ENCODE measurements around the gene FOSB. TPM values are rescaled to one million over a fixed set of nuclear protein-coding genes. Genes with fewer than 3 reads are reported as not detected.

Gene FOSB
- total and polyA plus RNA-seq, 4 donors: 0.18 to 1.3 (median 0.40) TPM

DNA sequence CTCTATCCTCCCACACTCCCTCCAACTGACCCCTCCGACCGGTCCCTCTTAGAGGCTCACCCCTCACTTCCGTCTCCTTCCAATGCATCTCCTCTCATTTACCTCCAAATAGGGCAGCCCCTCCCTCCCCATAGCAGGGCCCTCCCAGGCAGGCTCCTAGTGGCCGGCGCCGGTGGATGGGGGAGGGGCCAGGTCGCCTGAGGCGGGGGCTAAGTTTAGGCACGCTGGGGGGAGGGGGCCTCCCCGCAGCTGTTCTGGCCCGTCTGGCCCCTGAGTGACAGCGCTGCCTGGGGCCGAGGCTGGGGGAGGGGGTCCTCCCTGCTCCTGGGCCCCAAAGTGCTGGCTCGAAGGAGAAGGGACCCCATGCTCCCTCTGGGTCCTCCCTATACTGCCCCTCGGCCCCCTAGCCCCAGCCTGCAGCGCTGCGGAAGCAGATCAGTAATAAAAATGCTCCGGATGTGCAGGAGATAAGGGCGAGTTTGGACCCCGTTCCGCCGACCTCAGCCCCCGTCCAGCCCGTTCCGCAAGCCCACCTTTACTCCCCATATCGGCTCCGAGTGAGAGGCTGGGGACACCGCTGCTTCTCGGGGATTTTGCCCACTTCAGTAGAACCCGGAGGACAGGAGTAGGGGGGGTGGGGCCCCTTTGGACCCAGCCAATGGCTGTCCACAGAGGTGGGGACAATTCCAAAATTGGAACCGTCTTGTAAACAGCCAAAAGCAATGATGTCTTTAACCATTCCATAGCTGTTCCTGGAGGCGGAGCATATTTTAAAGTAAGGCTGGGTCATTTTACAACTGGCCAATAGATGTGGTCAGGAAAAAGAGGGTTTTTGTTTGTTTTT lies 25.1 kb downstream of the FOSB start:
- TF ChIP-seq GABPA (IDR thresholded peaks at IDR 0.05 in 1 of 2, conservative IDR thresholded peaks at IDR 0.05 in 1 of 2) (no peak), REST (IDR thresholded peaks at IDR 0.05) (peak; percentile 34), HNF4A (conservative IDR thresholded peaks at IDR 0.05) (no peak), YY1 (IDR thresholded peaks at IDR 0.05) (no peak)
- no peak overlapping the region for H3K27ac ChIP-seq (ENCODE audit: low read depth in 1 of 2, low read length in 2 of 2)
- H3K9ac ChIP-seq (ENCODE audit: low read depth in 1 of 2, low read length in 2 of 2): peak overlapping the region in 1 of 2 donors; percentile 7

DNA sequence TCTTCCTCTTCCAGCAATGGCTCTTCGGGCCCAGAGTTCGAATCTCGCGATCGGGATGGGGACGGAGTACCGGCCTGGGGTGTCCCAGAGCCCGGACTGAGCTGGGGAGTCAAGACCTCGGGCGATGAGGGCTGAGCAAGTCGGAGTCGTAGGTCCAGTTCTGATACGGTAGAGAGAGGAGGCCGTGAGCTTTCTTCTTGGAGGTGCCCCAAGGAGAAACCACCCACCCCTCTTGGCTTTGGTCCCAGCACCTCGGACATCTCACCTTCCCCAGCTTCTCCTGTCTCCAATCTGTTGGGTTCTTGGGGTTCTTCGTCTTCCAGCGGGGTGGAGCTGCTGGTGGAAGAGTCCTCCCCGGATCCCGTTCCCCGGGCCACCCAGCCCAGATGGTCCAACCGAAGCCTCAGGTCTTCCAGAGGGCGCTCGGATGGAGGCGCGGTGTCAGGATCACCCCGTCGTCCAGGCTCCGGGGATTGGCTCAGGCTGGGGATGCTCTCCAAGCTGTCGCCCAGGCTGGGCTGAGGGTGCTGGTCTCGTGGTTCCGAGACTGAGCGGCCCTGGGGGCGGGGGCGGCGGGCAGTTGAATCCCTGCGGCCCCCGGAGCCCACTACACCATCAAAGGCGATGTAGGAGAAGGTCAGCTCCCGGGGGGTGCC lies 26.6 kb downstream of the FOSB start:
- no peak overlapping the region for H3K4me3 ChIP-seq (ENCODE audit: low read depth in 1 of 3, low read length in 3 of 3)
- DNase-seq (ENCODE audit: low spot score): no peak
- H3K9me3 ChIP-seq (ENCODE audit: control insufficient read depth in 4 of 4, low read length in 3 of 4): no peaks in the 10 kb centered on the region
- H3K36me3 ChIP-seq (ENCODE audit: control insufficient read depth in 4 of 4, insufficient read depth in 3 of 4, low read depth in 1 of 4, low read length in 3 of 4): no peaks in the 10 kb centered on the region
- H3K27me3 ChIP-seq (ENCODE audit: control insufficient read depth in 4 of 4, insufficient read depth in 4 of 4, low read length in 3 of 4): peaks cover 0 to 6% (median 2%) of the 10 kb centered on the region in 4 donors
- peaks cover 18 to 27% (median 25%) of the 10 kb centered on the region in 4 donors for H3K4me1 ChIP-seq (ENCODE audit: control insufficient read depth in 4 of 4, insufficient read depth in 4 of 4, low read length in 3 of 4)
- WGBS: 92% methylated on average over 39 of the region's 39 CpGs
- no peak overlapping the region for H3K9ac ChIP-seq (ENCODE audit: low read depth in 1 of 2, low read length in 2 of 2)
- no peak for TF ChIP-seq MAX (IDR thresholded peaks at IDR 0.05)
- TF ChIP-seq ATF3 (IDR thresholded peaks at IDR 0.05): no peak
- no peak for TF ChIP-seq RXRA (IDR thresholded peaks at IDR 0.05)
- TF ChIP-seq, protein P1, sequence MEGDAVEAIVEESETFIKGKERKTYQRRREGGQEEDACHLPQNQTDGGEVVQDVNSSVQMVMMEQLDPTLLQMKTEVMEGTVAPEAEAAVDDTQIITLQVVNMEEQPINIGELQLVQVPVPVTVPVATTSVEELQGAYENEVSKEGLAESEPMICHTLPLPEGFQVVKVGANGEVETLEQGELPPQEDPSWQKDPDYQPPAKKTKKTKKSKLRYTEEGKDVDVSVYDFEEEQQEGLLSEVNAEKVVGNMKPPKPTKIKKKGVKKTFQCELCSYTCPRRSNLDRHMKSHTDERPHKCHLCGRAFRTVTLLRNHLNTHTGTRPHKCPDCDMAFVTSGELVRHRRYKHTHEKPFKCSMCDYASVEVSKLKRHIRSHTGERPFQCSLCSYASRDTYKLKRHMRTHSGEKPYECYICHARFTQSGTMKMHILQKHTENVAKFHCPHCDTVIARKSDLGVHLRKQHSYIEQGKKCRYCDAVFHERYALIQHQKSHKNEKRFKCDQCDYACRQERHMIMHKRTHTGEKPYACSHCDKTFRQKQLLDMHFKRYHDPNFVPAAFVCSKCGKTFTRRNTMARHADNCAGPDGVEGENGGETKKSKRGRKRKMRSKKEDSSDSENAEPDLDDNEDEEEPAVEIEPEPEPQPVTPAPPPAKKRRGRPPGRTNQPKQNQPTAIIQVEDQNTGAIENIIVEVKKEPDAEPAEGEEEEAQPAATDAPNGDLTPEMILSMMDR (IDR thresholded peaks at IDR 0.05; ENCODE audit: low read depth, low read length, missing input control): no peak
- no peak for TF ChIP-seq FOXA2 (IDR thresholded peaks at IDR 0.05)
- TF ChIP-seq YY1 (IDR thresholded peaks at IDR 0.05): no peak
- TF ChIP-seq FOXA1 (IDR thresholded peaks at IDR 0.05): no peak
- no peak for TF ChIP-seq EGR1 (IDR thresholded peaks at IDR 0.05; ENCODE audit: low read depth in 2 of 2)
- TF ChIP-seq ZBTB33 (IDR thresholded peaks at IDR 0.05): no peak
- no peak for TF ChIP-seq REST (IDR thresholded peaks at IDR 0.05)
- TF ChIP-seq TAF1 (conservative IDR thresholded peaks at IDR 0.05): no peak
- no peak for TF ChIP-seq RAD21 (IDR thresholded peaks at IDR 0.05)
- no peak for TF ChIP-seq GABPA (IDR thresholded peaks at IDR 0.05 in 1 of 2, conservative IDR thresholded peaks at IDR 0.05 in 1 of 2)
- no peak for TF ChIP-seq JUND (IDR thresholded peaks at IDR 0.05)
- no peak overlapping the region for H3K27ac ChIP-seq (ENCODE audit: low read depth in 1 of 2, low read length in 2 of 2)

More for the DNA sequence above, 25.1 kb downstream of the FOSB start:
- DNase-seq (ENCODE audit: low spot score): no peak
- H3K4me3 ChIP-seq (ENCODE audit: low read depth in 1 of 3, low read length in 3 of 3): peak overlapping the region in 2 of 3 donors; percentile 14 to 48
- H3K4me1 ChIP-seq (ENCODE audit: control insufficient read depth in 4 of 4, insufficient read depth in 4 of 4, low read length in 3 of 4): peaks cover 8 to 20% (median 15%) of the 10 kb centered on the region in 4 donors
- peaks cover 0 to 6% (median 2%) of the 10 kb centered on the region in 4 donors for H3K27me3 ChIP-seq (ENCODE audit: control insufficient read depth in 4 of 4, insufficient read depth in 4 of 4, low read length in 3 of 4)
- no peaks in the 10 kb centered on the region for H3K9me3 ChIP-seq (ENCODE audit: control insufficient read depth in 4 of 4, low read length in 3 of 4)
- no peaks in the 10 kb centered on the region for H3K36me3 ChIP-seq (ENCODE audit: control insufficient read depth in 4 of 4, insufficient read depth in 3 of 4, low read depth in 1 of 4, low read length in 3 of 4)
- WGBS: 10% methylated on average over 32 of the region's 32 CpGs

Data from liver (tissue), 9 donors.